HG03025 (cell line): Measurements from ENCODE around the gene RPS15A.
"Not testable (repeated sequence)": the region's sequence is repeated elsewhere in the genome, so short reads cannot be mapped to it uniquely, and the experiment has no call there.

Experiments
- ATAC-seq: cut with Tn5 transposase; IDR thresholded peaks from one replicate; pipeline ENCODE4 v1.9.1; 2021; ENCODE audit warnings: mild to moderate bottlenecking, moderate library complexity; ENCODE audit not compliant: unreplicated experiment, low FRiP score

Gene RPS15A

DNA sequence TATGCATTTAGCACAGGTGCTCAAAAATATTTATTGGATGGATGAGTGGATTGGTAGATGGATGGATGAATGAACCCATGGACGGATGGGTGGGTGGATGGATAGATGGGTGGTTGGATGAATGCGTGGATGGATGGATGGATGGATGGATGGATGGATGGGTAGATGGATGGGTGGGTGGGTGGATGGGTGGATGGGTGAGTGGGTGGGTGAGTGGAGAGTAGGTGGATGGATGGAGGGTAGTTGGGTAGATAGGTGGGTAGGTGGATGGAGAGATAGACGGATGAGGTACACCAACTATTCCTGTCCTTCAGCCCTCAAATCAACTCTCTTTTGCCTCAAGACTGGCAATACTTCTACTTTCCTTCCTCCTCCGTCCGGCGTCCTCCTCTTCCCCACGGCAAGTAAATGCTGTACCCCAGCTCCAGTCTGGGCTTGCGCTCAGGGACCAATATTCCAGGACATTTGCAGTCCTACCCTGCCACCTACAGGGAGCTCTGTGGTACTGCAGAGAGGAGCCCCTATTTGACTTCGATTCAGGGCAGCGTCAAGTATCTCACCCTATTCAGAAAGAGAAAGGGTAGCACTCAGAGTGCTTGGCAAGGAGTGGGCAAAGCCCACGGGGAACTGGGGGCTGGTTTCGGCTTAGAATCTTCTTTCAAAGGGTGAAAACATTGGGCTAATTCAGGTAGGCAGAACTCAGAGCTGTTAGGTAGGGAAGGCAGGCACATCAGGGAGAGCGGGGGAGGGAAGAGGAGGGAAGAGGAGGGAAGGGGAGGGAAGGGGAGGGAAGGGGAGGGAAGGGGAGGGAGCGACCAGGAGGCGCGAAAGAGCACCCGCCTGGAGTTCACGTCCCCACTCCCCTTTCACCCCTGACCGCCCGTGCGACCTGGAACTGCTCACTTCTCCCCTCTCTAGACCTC, 30.3 kb downstream of the RPS15A start:
- ATAC-seq = peak; percentile 57

- not testable (repeated sequence) for ATAC-seq
These were observed 32.0 kb downstream of the RPS15A start for GRCh38 chr16:18757960-18758660.

DNA sequence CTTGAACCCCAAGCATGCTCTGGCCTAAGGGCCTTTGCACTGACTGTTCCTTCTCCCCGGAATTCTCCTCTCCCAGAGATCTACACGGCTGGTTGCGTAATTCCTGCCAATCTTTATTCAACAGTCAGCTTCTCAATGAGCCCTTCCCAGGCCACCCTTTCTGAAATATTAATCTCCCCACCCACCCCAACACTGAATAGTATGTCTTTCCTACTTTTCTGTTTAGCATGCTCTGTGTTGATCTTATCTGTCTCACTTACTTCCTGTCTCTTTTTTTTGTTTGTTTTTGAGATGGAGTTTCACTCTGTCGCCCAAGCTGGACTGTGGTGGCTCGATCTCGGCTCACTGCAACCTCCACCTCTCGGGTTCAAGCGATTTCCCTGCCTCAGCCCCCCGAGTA, 33.5 kb downstream of the RPS15A start:
- not testable (repeated sequence) for ATAC-seq

- ATAC-seq = not testable (repeated sequence)
These were observed 47.3 kb downstream of the RPS15A start for GRCh38 chr16:18742870-18743269.

DNA sequence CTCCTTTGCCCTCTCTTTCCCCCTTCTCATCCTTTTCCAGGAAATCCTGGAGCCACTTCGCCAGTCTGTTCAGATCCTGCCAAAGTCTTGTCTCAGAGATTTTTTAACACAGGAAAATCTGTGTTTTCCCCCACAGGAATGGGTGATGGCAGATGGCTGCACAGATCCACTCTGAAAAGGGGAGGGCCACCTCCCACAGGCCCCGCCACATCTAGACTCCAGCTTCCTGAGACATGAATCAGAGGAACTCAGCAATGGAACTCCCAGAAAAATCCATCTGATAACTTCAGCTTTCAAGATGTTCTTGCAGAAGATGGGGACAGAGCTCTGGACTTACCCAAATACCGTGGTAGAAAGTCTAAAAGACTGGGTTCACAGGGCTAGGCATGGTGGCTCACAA, 50.1 kb downstream of the RPS15A start:
- not testable (repeated sequence) for ATAC-seq

DNA sequence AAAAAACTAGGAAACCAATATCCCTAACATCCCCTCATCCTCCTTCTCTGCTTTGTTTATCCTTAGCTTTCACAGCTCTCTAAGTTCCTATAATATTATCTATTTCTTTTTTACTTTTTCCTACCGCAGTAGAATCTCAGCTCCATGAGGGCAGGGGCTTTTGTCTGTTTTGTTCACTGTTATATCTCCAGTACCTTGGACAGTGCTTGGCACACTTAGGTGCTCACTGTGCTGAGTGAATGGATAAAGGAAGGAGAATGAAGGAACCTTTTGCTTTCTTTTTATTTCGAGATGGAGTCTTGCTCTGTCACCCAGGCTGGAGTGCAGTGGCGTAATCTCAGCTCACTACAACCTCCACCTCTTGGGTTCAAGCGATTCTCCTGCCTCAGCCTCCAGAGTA, 51.4 kb downstream of the RPS15A start:
- not testable (repeated sequence) for ATAC-seq

DNA sequence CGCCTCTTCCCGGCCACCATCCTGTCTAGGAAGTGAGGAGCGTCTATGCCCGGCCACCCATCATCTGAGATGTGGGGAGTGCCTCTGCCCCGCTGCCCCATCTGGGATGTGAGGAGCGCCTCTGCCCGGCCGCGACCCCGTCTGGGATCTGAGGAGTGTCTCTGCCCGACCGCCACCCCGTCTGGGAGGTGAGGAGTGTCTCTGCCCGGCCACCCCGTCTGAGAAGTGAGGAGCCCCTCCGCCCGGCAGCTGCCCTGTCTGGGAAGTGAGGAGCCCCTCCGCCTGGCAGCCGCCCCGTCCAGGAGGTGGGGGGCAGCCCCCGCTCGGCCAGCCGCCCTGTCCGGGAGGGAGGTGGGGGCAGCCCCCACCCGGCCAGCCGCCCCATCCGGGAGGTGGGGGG, 55.9 kb downstream of the RPS15A start:
- not testable (repeated sequence) for ATAC-seq
